ENCODE measurements around the gene SIRT1.
"Not testable (repeated sequence)": the region's sequence is repeated elsewhere in the genome, so short reads cannot be mapped to it uniquely, and the experiment has no call there.

Gene SIRT1

GRCh38 chr10:67877421-67877820, 7.0 kb upstream of the SIRT1 start:
- not testable (repeated sequence) for H3K4me1 ChIP-seq (ENCODE audit: control insufficient read depth, insufficient read depth, low read length, unreplicated experiment); H3K36me3 ChIP-seq (ENCODE audit: insufficient read depth, low read length); H3K4me3 ChIP-seq (ENCODE audit: low read depth, low read length); H3K27ac ChIP-seq (ENCODE audit: low read depth, low read length); H3K27me3 ChIP-seq (ENCODE audit: insufficient read depth, low read length); H3K79me2 ChIP-seq (ENCODE audit: control insufficient read depth, insufficient read depth, low read length, unreplicated experiment); H2AFZ ChIP-seq (ENCODE audit: low read length, unreplicated experiment)

GRCh38 chr10:67878133-67878532, 6.3 kb upstream of the SIRT1 start:
- no peak overlapping the region for H3K4me3 ChIP-seq (ENCODE audit: low read depth, low read length)
- no peaks in the 10 kb centered on the region for H3K36me3 ChIP-seq (ENCODE audit: insufficient read depth, low read length)
- no peaks in the 10 kb centered on the region for H3K27me3 ChIP-seq (ENCODE audit: insufficient read depth, low read length)
- no peaks in the 10 kb centered on the region for H3K4me1 ChIP-seq (ENCODE audit: control insufficient read depth, insufficient read depth, low read length, unreplicated experiment)
- H3K79me2 ChIP-seq (ENCODE audit: control insufficient read depth, insufficient read depth, low read length, unreplicated experiment) = no peaks in the 10 kb centered on the region
- H2AFZ ChIP-seq (ENCODE audit: low read length, unreplicated experiment) = no peak overlapping the region
- H3K27ac ChIP-seq (ENCODE audit: low read depth, low read length) = no peak overlapping the region

GRCh38 chr10:67883710-67884312, 645 bp upstream of the SIRT1 start:
- H3K4me3 ChIP-seq (ENCODE audit: low read depth, low read length) = peak overlapping the region; percentile 92
- peak overlapping the region; percentile 87 for H3K27ac ChIP-seq (ENCODE audit: low read depth, low read length)
- H3K27me3 ChIP-seq (ENCODE audit: insufficient read depth, low read length) = no peaks in the 10 kb centered on the region
- H3K4me1 ChIP-seq (ENCODE audit: control insufficient read depth, insufficient read depth, low read length, unreplicated experiment) = peaks cover 7% of the 10 kb centered on the region
- H2AFZ ChIP-seq (ENCODE audit: low read length, unreplicated experiment) = peak overlapping the region; percentile 96
- peaks cover 34% of the 10 kb centered on the region for H3K79me2 ChIP-seq (ENCODE audit: control insufficient read depth, insufficient read depth, low read length, unreplicated experiment)
- peaks cover 13% of the 10 kb centered on the region for H3K36me3 ChIP-seq (ENCODE audit: insufficient read depth, low read length)

GRCh38 chr10:67884842-67885670, 600 bp downstream of the SIRT1 start:
- peaks cover 23% of the 10 kb centered on the region for H3K36me3 ChIP-seq (ENCODE audit: insufficient read depth, low read length)
- peaks cover 36% of the 10 kb centered on the region for H3K79me2 ChIP-seq (ENCODE audit: control insufficient read depth, insufficient read depth, low read length, unreplicated experiment)
- H2AFZ ChIP-seq (ENCODE audit: low read length, unreplicated experiment) = peak overlapping the region; percentile 96
- H3K4me1 ChIP-seq (ENCODE audit: control insufficient read depth, insufficient read depth, low read length, unreplicated experiment) = peaks cover 7% of the 10 kb centered on the region
- peak overlapping the region; percentile 92 for H3K4me3 ChIP-seq (ENCODE audit: low read depth, low read length)
- H3K27ac ChIP-seq (ENCODE audit: low read depth, low read length) = peak overlapping the region; percentile 87
- H3K27me3 ChIP-seq (ENCODE audit: insufficient read depth, low read length) = no peaks in the 10 kb centered on the region

- H3K27me3 ChIP-seq (ENCODE audit: insufficient read depth, low read length) = no peaks in the 10 kb centered on the region
- H3K4me3 ChIP-seq (ENCODE audit: low read depth, low read length) = no peak overlapping the region
- H3K36me3 ChIP-seq (ENCODE audit: insufficient read depth, low read length) = peaks cover 36% of the 10 kb centered on the region
- peaks cover 23% of the 10 kb centered on the region for H3K79me2 ChIP-seq (ENCODE audit: control insufficient read depth, insufficient read depth, low read length, unreplicated experiment)
- H2AFZ ChIP-seq (ENCODE audit: low read length, unreplicated experiment) = no peak overlapping the region
- no peaks in the 10 kb centered on the region for H3K4me1 ChIP-seq (ENCODE audit: control insufficient read depth, insufficient read depth, low read length, unreplicated experiment)
- H3K27ac ChIP-seq (ENCODE audit: low read depth, low read length) = no peak overlapping the region
Measured at GRCh38 chr10:67893637-67894036, 9.2 kb downstream of the SIRT1 start.

- H3K79me2 ChIP-seq (ENCODE audit: control insufficient read depth, insufficient read depth, low read length, unreplicated experiment) = peaks cover 10% of the 10 kb centered on the region
- H3K36me3 ChIP-seq (ENCODE audit: insufficient read depth, low read length) = peaks cover 15% of the 10 kb centered on the region; the same call in 1 of the 2 replicates
- no peak overlapping the region for H3K27ac ChIP-seq (ENCODE audit: low read depth, low read length)
- no peak overlapping the region for H3K4me3 ChIP-seq (ENCODE audit: low read depth, low read length)
- H3K27me3 ChIP-seq (ENCODE audit: insufficient read depth, low read length) = no peaks in the 10 kb centered on the region
- H3K4me1 ChIP-seq (ENCODE audit: control insufficient read depth, insufficient read depth, low read length, unreplicated experiment) = no peaks in the 10 kb centered on the region
- H2AFZ ChIP-seq (ENCODE audit: low read length, unreplicated experiment) = no peak overlapping the region
Measured at GRCh38 chr10:67903581-67903980, 19.1 kb downstream of the SIRT1 start.

- Histone ChIP-seq H2AFZ (ENCODE audit: low read length, unreplicated experiment) (no peak overlapping the region), H3K36me3 (ENCODE audit: insufficient read depth, low read length) (peaks cover 24% of the 10 kb centered on the region), H3K79me2 (ENCODE audit: control insufficient read depth, insufficient read depth, low read length, unreplicated experiment) (no peaks in the 10 kb centered on the region), H3K4me1 (ENCODE audit: control insufficient read depth, insufficient read depth, low read length, unreplicated experiment) (no peaks in the 10 kb centered on the region), H3K27me3 (ENCODE audit: insufficient read depth, low read length) (no peaks in the 10 kb centered on the region), H3K4me3 (ENCODE audit: low read depth, low read length) (no peak overlapping the region), H3K27ac (ENCODE audit: low read depth, low read length) (no peak overlapping the region)
Measured at GRCh38 chr10:67912331-67912946, 28.0 kb downstream of the SIRT1 start.

GRCh38 chr10:67914777-67915340, 30.4 kb downstream of the SIRT1 start:
- Histone ChIP-seq H3K27me3 (ENCODE audit: insufficient read depth, low read length) (no peaks in the 10 kb centered on the region), H3K36me3 (ENCODE audit: insufficient read depth, low read length) (peaks cover 9% of the 10 kb centered on the region), H3K27ac (ENCODE audit: low read depth, low read length) (no peak overlapping the region), H3K79me2 (ENCODE audit: control insufficient read depth, insufficient read depth, low read length, unreplicated experiment) (no peaks in the 10 kb centered on the region), H2AFZ (ENCODE audit: low read length, unreplicated experiment) (no peak overlapping the region), H3K4me3 (ENCODE audit: low read depth, low read length) (no peak overlapping the region), H3K4me1 (ENCODE audit: control insufficient read depth, insufficient read depth, low read length, unreplicated experiment) (no peaks in the 10 kb centered on the region)

- Histone ChIP-seq H3K27ac (ENCODE audit: low read depth, low read length) (no peak overlapping the region), H3K4me3 (ENCODE audit: low read depth, low read length) (no peak overlapping the region), H2AFZ (ENCODE audit: low read length, unreplicated experiment) (no peak overlapping the region), H3K27me3 (ENCODE audit: insufficient read depth, low read length) (no peaks in the 10 kb centered on the region), H3K4me1 (ENCODE audit: control insufficient read depth, insufficient read depth, low read length, unreplicated experiment) (no peaks in the 10 kb centered on the region), H3K36me3 (ENCODE audit: insufficient read depth, low read length) (peaks cover 9% of the 10 kb centered on the region), H3K79me2 (ENCODE audit: control insufficient read depth, insufficient read depth, low read length, unreplicated experiment) (no peaks in the 10 kb centered on the region)
Measured at GRCh38 chr10:67917169-67917568, 32.7 kb downstream of the SIRT1 start.

- Histone ChIP-seq H3K36me3 (ENCODE audit: insufficient read depth, low read length) (peaks cover 11% of the 10 kb centered on the region), H3K27me3 (ENCODE audit: insufficient read depth, low read length) (no peaks in the 10 kb centered on the region), H3K79me2 (ENCODE audit: control insufficient read depth, insufficient read depth, low read length, unreplicated experiment) (no peaks in the 10 kb centered on the region)
Measured at GRCh38 chr10:67917679-67918078, 33.2 kb downstream of the SIRT1 start.

More at GRCh38 chr10:67917679-67918078, 33.2 kb downstream of the SIRT1 start:
- no peak overlapping the region for H2AFZ ChIP-seq (ENCODE audit: low read length, unreplicated experiment)
- no peaks in the 10 kb centered on the region for H3K4me1 ChIP-seq (ENCODE audit: control insufficient read depth, insufficient read depth, low read length, unreplicated experiment)
- H3K4me3 ChIP-seq (ENCODE audit: low read depth, low read length) = no peak overlapping the region
- H3K27ac ChIP-seq (ENCODE audit: low read depth, low read length) = no peak overlapping the region
